NCI-H128 (cell line): Measurements from ENCODE around the gene CTDSP1.

ENCODE experiments used
- DNase-seq: peaks from one replicate; lab custom pipeline; 2025; ENCODE audit not compliant: unreplicated experiment; lab: John Stamatoyannopoulos, UW

CTDSP1 gene

DNA sequence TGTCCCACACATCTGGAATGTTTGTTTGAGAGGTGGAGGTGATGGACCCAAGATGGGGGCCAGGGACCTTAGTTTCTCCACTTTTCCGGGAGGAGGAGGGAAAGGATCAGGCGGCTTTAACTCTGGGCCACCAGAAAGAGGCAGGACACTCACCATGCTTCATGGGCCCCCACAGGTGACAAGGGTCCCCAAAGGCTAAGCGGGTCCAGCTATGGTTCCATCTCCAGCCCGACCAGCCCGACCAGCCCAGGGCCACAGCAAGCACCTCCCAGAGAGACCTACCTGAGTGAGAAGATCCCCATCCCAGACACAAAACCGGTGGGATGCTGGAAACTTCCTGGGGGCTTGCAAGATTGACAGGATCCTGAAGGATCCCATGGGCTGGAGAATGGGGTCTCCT lies 16.9 kb upstream of the CTDSP1 start:
- no peak for DNase-seq

- no peak for DNase-seq
These were observed 15.7 kb upstream of the CTDSP1 start for GRCh38 chr2:218383892-218384519.

- no peak for DNase-seq
These were observed 14.7 kb upstream of the CTDSP1 start for GRCh38 chr2:218384975-218385374.

DNA sequence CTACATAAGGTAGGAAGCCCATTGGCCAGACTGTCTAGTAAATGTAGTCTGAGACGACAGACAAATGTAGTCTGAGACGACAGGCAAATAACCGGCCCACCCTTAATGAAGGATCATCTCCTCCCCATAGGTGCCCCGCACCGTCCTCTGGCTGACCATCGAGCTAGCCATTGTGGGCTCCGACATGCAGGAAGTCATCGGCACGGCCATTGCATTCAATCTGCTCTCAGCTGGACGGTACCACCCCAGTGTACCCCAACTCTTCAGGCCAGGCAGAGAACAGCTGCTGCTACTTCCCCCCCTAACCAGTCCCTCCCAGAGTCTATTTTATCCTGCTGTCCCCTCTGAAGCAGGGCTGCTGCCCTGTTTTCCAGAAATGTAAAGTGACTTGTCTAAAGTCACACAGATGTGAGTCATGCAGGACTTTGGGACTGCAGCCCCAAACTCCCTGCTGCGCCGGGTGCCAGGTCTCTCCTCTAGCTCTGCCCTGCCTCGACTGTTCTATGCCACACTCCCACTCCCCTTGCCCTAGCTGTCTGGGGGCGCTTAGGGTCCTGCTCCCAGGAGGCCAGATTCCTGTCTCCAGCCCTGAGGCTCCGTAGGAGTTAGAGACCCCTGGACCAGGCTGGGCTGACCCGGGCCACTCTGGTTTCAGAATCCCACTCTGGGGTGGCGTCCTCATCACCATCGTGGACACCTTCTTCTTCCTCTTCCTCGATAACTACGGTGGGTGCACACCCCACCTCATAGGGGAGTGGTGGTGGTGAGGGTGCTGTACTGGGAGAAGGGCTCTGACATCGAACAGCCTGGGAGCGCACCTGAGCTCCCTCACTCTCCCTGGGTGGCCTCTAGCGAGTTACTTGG lies 12.9 kb upstream of the CTDSP1 start:
- DNase-seq: no peak

GRCh38 chr2:218387369-218388194 lies 12.1 kb upstream of the CTDSP1 start:
- no peak for DNase-seq

GRCh38 chr2:218389333-218390150 lies 10.1 kb upstream of the CTDSP1 start:
- no peak for DNase-seq

- no peak for DNase-seq
These were observed 8.5 kb upstream of the CTDSP1 start for GRCh38 chr2:218391202-218391601.

DNA sequence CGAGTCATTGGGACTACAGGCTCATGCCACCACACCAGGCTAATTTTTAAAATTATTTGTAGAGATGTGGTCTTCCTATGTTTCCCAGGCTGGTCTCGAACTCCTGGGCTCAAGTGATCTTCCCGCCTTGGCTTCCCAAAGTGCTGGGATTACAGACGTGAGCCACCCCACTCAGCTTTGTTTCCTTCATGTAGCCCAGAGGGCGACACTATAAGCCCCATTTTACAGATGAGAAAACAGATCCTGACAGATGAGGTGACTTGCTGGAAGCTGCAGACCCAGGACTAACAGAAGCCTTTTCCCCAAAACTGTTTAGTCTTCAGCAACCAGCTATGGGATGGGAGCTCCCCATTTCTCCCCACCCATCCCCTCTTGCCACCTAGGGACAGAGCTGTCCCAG lies 7.2 kb upstream of the CTDSP1 start:
- no peak for DNase-seq

DNA sequence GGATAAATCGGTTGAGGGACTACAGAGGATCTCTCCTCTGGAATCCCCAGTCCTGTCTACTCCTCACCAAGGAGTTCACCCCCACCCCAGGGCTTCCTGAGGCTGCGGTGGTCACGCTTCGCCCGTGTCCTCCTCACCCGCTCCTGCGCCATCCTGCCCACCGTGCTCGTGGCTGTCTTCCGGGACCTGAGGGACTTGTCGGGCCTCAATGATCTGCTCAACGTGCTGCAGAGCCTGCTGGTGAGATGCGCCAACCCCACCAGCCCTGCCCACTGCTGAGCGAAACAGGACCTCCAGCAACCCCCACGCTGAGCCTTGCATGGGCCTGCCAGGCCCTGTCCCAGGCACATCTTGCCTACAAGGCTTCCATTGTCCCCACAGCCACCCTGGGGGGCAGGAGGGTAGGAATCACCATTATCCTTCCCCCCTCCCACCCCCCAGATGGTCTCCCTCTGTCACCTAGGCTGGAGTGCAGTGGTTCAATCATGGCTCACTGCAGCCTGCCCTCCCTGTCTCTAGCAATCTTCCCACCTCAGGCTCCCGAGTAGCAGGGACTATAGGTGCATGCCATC lies 6.7 kb upstream of the CTDSP1 start:
- no peak for DNase-seq

GRCh38 chr2:218393750-218394290 lies 5.8 kb upstream of the CTDSP1 start:
- DNase-seq: no peak

- no peak for DNase-seq
These were observed 5.2 kb upstream of the CTDSP1 start for GRCh38 chr2:218394298-218395089.

- DNase-seq: no peak
These were observed 4.6 kb upstream of the CTDSP1 start for GRCh38 chr2:218395090-218395444.

- DNase-seq: no peak
These were observed 4.2 kb upstream of the CTDSP1 start for GRCh38 chr2:218395456-218395825.

GRCh38 chr2:218395826-218396687 lies 3.6 kb upstream of the CTDSP1 start:
- DNase-seq: peak; percentile 73

- DNase-seq: no peak
These were observed 2.8 kb upstream of the CTDSP1 start for GRCh38 chr2:218396688-218397462.

- DNase-seq: no peak
These were observed 2.2 kb upstream of the CTDSP1 start for GRCh38 chr2:218397463-218397819.

DNA sequence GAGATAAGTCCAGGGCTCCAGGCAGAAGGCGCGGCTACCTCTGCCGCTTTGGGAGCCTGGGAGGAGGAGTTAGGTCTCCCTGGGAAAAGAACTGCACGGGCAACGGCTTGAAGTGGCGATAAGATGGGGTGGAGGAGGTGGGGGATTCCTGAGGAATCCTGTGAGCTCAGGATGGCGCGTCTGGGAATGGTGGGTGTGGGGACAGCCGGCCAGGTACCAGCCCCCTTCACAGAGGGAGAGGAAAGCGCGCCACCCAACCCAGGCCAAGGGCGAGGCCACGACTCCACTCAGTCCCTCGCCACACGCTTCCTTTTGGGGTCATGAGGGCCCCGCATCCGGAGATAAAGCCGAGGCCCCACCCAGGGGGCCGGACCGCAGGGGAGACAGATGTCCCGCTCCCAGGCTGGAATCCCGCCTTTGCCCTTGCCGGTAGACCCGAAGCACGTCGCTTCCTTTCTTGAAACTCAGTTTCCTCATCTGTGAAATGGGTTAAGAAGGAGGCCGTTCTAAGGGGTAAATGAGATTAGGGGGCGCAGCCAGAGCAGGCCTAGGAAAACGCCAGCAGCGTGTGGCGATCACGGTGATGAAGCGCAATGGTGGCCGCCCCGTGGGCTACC lies 1.7 kb upstream of the CTDSP1 start:
- DNase-seq: no peak
